IPS-15b (cell line): ENCODE results near the gene GALE.

Source experiments
- H3K27me3 ChIP-seq: one replicate; pipeline ENCODE4 v1.6.1; 2013; ENCODE audit warnings: low read length; ENCODE audit not compliant: control insufficient read depth, insufficient read depth
- H3K36me3 ChIP-seq: one replicate; pipeline ENCODE4 v1.6.1; 2013; ENCODE audit warnings: low read length; ENCODE audit not compliant: control insufficient read depth, insufficient read depth
- H3K4me1 ChIP-seq: one replicate; pipeline ENCODE4 v1.6.1; 2013; ENCODE audit warnings: mild to moderate bottlenecking, low read length; ENCODE audit not compliant: control insufficient read depth, insufficient read depth
- H3K4me3 ChIP-seq: one replicate; pipeline ENCODE4 v1.5.1; 2013; ENCODE audit warnings: low read depth, low read length
- H3K9ac ChIP-seq: one replicate; pipeline ENCODE4 v1.6.1; 2013; ENCODE audit warnings: low read depth, mild to moderate bottlenecking, low read length
- H3K9me3 ChIP-seq: one replicate; pipeline ENCODE4 v1.6.1; 2013; ENCODE audit warnings: mild to moderate bottlenecking, low read length; ENCODE audit not compliant: control insufficient read depth, insufficient read depth

The GALE gene

GRCh38 chr1:23759277-23759676 lies 41.3 kb downstream of the GALE start:
- no peaks in the 10 kb centered on the region for H3K9me3 ChIP-seq
- no peak overlapping the region for H3K9ac ChIP-seq
- no peak overlapping the region for H3K4me3 ChIP-seq
- no peaks in the 10 kb centered on the region for H3K27me3 ChIP-seq
- no peaks in the 10 kb centered on the region for H3K4me1 ChIP-seq
- peaks cover 54% of the 10 kb centered on the region for H3K36me3 ChIP-seq

DNA sequence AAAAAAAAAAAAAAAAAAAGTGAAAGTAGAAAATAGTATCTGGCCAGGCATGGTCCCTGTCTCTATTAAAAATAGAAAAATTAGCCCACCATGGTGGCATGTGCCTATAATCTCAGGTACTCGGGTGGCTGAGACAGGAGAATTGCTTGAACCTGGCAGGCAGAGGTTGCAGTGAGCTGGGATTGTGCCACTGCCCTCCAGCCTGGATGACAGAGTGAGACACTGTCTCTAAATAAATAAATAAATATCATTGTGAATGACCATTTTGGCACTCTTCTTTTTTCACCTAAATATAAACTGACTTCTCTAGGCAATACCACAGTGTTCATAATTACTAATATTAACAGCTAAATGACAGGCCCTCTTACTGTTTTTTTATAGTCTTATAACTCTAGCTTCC lies 42.7 kb downstream of the GALE start:
- no peak overlapping the region for H3K9ac ChIP-seq
- no peaks in the 10 kb centered on the region for H3K9me3 ChIP-seq
- no peaks in the 10 kb centered on the region for H3K27me3 ChIP-seq
- H3K4me1 ChIP-seq = no peaks in the 10 kb centered on the region
- H3K4me3 ChIP-seq = no peak overlapping the region
- peaks cover 69% of the 10 kb centered on the region for H3K36me3 ChIP-seq

DNA sequence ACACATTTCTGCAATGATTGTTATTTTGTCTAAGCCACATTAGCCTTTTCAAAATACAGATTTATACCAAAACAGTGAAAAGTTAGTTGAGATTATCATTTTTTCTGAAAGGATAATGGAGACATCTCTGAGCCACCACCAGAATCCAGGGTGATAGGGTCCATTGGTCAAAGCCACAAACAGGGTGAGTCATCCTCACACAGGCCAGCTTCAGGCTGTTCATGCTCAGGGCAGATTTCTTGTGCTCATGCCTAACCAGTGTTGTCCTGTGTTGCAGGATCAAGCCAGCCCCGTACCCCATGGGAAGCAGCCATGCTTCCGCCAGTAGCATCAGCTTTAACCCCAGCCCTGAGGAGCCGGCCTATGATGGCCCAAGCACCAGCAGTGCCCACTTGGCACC lies 43.9 kb downstream of the GALE start:
- Histone ChIP-seq H3K4me3 (no peak overlapping the region), H3K36me3 (peaks cover 79% of the 10 kb centered on the region), H3K9ac (no peak overlapping the region)

DNA sequence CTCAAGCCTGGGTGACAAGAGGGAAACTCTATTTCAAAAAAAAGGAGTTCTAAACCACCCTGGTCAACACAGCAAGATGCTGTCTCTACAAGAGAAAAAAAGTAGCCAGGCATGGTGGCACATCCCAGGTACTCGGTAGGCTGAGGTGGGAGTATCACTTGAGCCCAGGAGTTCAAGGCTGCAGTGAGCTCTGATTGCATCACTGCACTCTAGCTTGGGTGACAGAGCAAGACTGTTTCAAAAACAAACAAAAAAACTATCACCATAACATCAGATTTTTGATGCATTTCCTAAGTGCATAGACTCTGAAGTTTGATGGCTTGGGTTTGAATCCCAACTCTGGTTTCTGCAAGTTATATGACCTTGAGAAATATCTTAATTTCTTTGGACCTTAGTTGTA lies 47.6 kb downstream of the GALE start:
- no peaks in the 10 kb centered on the region for H3K4me1 ChIP-seq
- H3K36me3 ChIP-seq = peaks cover 63% of the 10 kb centered on the region
- H3K4me3 ChIP-seq = no peak overlapping the region

More for the DNA sequence above, 43.9 kb downstream of the GALE start:
- Histone ChIP-seq H3K9me3 (no peaks in the 10 kb centered on the region), H3K4me1 (no peaks in the 10 kb centered on the region), H3K27me3 (no peaks in the 10 kb centered on the region)

GRCh38 chr1:23751815-23752200 lies 48.7 kb downstream of the GALE start:
- peaks cover 57% of the 10 kb centered on the region for H3K36me3 ChIP-seq
- no peak overlapping the region for H3K9ac ChIP-seq
- no peaks in the 10 kb centered on the region for H3K27me3 ChIP-seq
- H3K4me3 ChIP-seq = no peak overlapping the region
- no peaks in the 10 kb centered on the region for H3K9me3 ChIP-seq
- no peaks in the 10 kb centered on the region for H3K4me1 ChIP-seq

More for the DNA sequence above, 47.6 kb downstream of the GALE start:
- Histone ChIP-seq H3K9ac (no peak overlapping the region), H3K27me3 (no peaks in the 10 kb centered on the region), H3K9me3 (no peaks in the 10 kb centered on the region)

DNA sequence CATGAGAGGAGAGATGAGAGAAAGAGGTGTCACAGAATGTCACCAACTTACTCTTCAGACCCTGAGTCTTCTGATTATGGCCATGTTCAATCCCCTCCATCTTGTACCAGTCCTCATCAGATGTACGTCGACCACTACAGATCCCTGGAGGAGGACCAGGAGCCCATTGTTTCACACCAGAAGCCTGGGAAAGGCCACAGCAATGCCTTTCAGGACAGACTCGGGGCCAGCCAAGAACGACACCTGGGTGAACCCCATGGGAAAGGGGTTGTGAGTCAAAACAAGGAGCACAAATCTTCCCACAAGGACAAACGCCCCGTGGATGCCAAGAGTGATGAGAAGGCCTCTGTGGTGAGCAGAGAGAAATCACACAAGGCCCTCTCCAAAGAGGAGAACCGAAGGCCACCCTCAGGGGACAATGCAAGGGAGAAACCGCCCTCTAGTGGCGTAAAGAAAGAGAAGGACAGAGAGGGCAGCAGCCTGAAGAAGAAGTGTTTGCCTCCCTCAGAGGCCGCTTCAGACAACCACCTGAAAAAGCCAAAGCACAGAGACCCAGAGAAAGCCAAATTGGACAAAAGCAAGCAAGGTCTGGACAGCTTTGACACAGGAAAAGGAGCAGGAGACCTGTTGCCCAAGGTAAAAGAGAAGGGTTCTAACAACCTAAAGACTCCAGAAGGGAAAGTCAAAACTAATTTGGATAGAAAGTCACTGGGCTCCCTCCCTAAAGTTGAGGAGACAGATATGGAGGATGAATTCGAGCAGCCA lies 49.3 kb downstream of the GALE start:
- Histone ChIP-seq H3K9ac (no peak overlapping the region), H3K36me3 (peaks cover 51% of the 10 kb centered on the region), H3K27me3 (no peaks in the 10 kb centered on the region), H3K9me3 (no peaks in the 10 kb centered on the region), H3K4me3 (no peak overlapping the region), H3K4me1 (no peaks in the 10 kb centered on the region)

DNA sequence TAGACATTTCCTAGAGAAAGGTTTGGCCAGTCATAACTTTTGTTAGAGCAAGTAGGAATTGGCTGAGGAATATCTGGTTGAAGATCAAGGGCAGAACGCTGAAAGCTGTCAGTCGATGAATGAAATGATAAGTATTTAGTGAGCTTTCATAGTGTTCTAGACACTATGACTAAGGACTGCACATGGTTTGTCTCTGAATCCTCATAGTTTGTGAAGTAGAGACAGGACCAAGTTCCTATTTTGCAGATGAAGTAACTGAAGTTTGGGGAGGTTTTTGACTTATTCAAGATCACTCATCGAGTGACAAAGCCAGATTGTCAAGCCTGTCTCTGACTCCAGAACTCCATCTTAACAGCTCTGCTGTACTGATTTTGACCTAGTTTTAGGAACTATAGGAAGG lies 52.5 kb downstream of the GALE start:
- Histone ChIP-seq H3K4me1 (peaks cover 6% of the 10 kb centered on the region), H3K9ac (no peak overlapping the region), H3K27me3 (no peaks in the 10 kb centered on the region), H3K36me3 (peaks cover 23% of the 10 kb centered on the region), H3K4me3 (no peak overlapping the region), H3K9me3 (no peaks in the 10 kb centered on the region)
